Smooth muscle cell of the brain vasculature (primary cell): Measurements from ENCODE around the gene KCNIP4.

Source experiments
- DNase-seq: peaks from one replicate; pipeline ENCODE4 v3.0.0-alpha.2; 2012; ENCODE audit warnings: low read depth, low spot score

Gene KCNIP4

GRCh38 chr4:21901281-21901680 is 47.3 kb downstream of the KCNIP4 start:
- no peak for DNase-seq

GRCh38 chr4:21900211-21900610 is 48.4 kb downstream of the KCNIP4 start:
- no peak for DNase-seq

GRCh38 chr4:21898101-21898500 is 50.5 kb downstream of the KCNIP4 start:
- no peak for DNase-seq

GRCh38 chr4:21896767-21897166 is 51.8 kb downstream of the KCNIP4 start:
- DNase-seq: no peak

- DNase-seq: no peak
Observed at GRCh38 chr4:21893136-21893535, 55.4 kb downstream of the KCNIP4 start.

GRCh38 chr4:21890231-21890630 is 58.3 kb downstream of the KCNIP4 start:
- DNase-seq: no peak

GRCh38 chr4:21888195-21888976 is 60.2 kb downstream of the KCNIP4 start:
- no peak for DNase-seq

GRCh38 chr4:21887481-21887880 is 61.1 kb downstream of the KCNIP4 start:
- DNase-seq: no peak

- DNase-seq: no peak
Observed at GRCh38 chr4:21885770-21886169, 62.8 kb downstream of the KCNIP4 start.

- no peak for DNase-seq
Observed at GRCh38 chr4:21885241-21885640, 63.3 kb downstream of the KCNIP4 start.

- DNase-seq: no peak
Observed at GRCh38 chr4:21884615-21885014, 64.0 kb downstream of the KCNIP4 start.

- no peak for DNase-seq
Observed at GRCh38 chr4:21882051-21882839, 66.3 kb downstream of the KCNIP4 start.

- no peak for DNase-seq
Observed at GRCh38 chr4:21879187-21879586, 69.4 kb downstream of the KCNIP4 start.

GRCh38 chr4:21876711-21877110 is 71.9 kb downstream of the KCNIP4 start:
- DNase-seq: no peak

GRCh38 chr4:21873145-21873544 is 75.4 kb downstream of the KCNIP4 start:
- no peak for DNase-seq

GRCh38 chr4:21872101-21872500 is 76.5 kb downstream of the KCNIP4 start:
- no peak for DNase-seq

GRCh38 chr4:21869978-21870745 is 78.4 kb downstream of the KCNIP4 start:
- no peak for DNase-seq

GRCh38 chr4:21864686-21865085 is 83.9 kb downstream of the KCNIP4 start:
- DNase-seq: no peak

- DNase-seq: no peak
Observed at GRCh38 chr4:21862917-21863316, 85.7 kb downstream of the KCNIP4 start.

GRCh38 chr4:21858971-21859370 is 89.6 kb downstream of the KCNIP4 start:
- no peak for DNase-seq

- DNase-seq: no peak
Observed at GRCh38 chr4:21856754-21857153, 91.8 kb downstream of the KCNIP4 start.

GRCh38 chr4:21856301-21856700 is 92.3 kb downstream of the KCNIP4 start:
- no peak for DNase-seq
